HepG2 (cell line): ENCODE data around the gene CHCHD6. TPM values are rescaled to one million over a fixed set of nuclear protein-coding genes. Genes with fewer than 3 reads are reported as not detected.

ENCODE experiments used
- BHLHE40 ChIP-seq: IDR thresholded peaks from 2 replicates; pipeline ENCODE4 v1.6.1; 2011; ENCODE audit warnings: low read length, improper control_type of control experiment
- CSRNP2 ChIP-seq: sonication (generic); formaldehyde crosslinking; conservative IDR thresholded peaks from 2 replicates; pipeline ENCODE4 v1.8.0; 2022; ENCODE audit warnings: low read depth, missing genetic modification reagents
- FUBP1 ChIP-seq: sonication (generic); formaldehyde crosslinking; IDR thresholded peaks from 2 replicates; pipeline ENCODE4 v1.5.1; 2020; ENCODE audit warnings: missing genetic modification reagents, mild to moderate bottlenecking, borderline replicate concordance
- HINFP ChIP-seq: sonication (generic); formaldehyde crosslinking; IDR thresholded peaks from 2 replicates; pipeline ENCODE4 v1.4.0; 2020; ENCODE audit warnings: low read depth, mild to moderate bottlenecking, missing genetic modification reagents
- IKZF5 ChIP-seq: IDR thresholded peaks from 2 replicates; pipeline ENCODE4 v1.6.1; 2018; ENCODE audit warnings: missing genetic modification reagents, mild to moderate bottlenecking, missing compliant biosample characterization
- PCBP1 ChIP-seq: fragments of 200-400 bp; formaldehyde crosslinking; IDR thresholded peaks from 2 replicates; pipeline ENCODE4 v1.6.1; 2017; ENCODE audit warnings: mild to moderate bottlenecking, low read depth, low read length, borderline replicate concordance
- PLRG1 ChIP-seq: fragments of 450-650 bp; conservative IDR thresholded peaks from 2 replicates; pipeline ENCODE4 v1.6.1; 2016
- RAD21 ChIP-seq: fragments of 450-650 bp; formaldehyde crosslinking; IDR thresholded peaks from 2 replicates; pipeline ENCODE4 v1.5.0; 2020; ENCODE audit warnings: mild to moderate bottlenecking
- U2AF2 ChIP-seq: fragments of 200-400 bp; formaldehyde crosslinking; IDR thresholded peaks from 2 replicates; pipeline ENCODE4 v1.6.1; 2017; ENCODE audit warnings: low read depth, mild to moderate bottlenecking, low read length
- ZBTB4 ChIP-seq: sonication (generic); formaldehyde crosslinking; IDR thresholded peaks from 2 replicates; pipeline ENCODE4 v1.4.0; 2020; ENCODE audit warnings: missing genetic modification reagents, mild to moderate bottlenecking, borderline replicate concordance
- ZBTB43 ChIP-seq: sonication (generic); formaldehyde crosslinking; conservative IDR thresholded peaks from 2 replicates; pipeline ENCODE4 v1.4.0; 2020; ENCODE audit warnings: missing genetic modification reagents
- ZNF670 ChIP-seq: sonication (generic); formaldehyde crosslinking; IDR thresholded peaks from 2 replicates; pipeline ENCODE4 v1.8.0; 2022; ENCODE audit warnings: mild to moderate bottlenecking, missing genetic modification reagents, borderline replicate concordance
- ZNF781 ChIP-seq: sonication (generic); formaldehyde crosslinking; IDR thresholded peaks from 2 replicates; pipeline ENCODE4 v1.5.1; 2020; ENCODE audit warnings: borderline replicate concordance, mild to moderate bottlenecking, missing genetic modification reagents; ENCODE audit errors: not compliant biosample characterization
- ZSCAN29 ChIP-seq: sonication (generic); formaldehyde crosslinking; conservative IDR thresholded peaks from 2 replicates; pipeline ENCODE4 v1.4.0; 2020; ENCODE audit warnings: mild to moderate bottlenecking, missing genetic modification reagents
- polyA plus RNA-seq, 8 experiments: library from polyadenylated mRNA; depleted of rRNA in 3 of 8; stranded (reverse) in 7 of 8; unstranded in 1 of 8; fragments of >200 nt; fragmentation: Illumina TruSeq in 4 of 8; extraction: Trizol in 4 of 8; gene quantifications; 2 replicates each; pipeline versions ENCODE4 v1.2.1 to v1.2.3, GENCODE V29; 2011 to 2016; ENCODE audit warnings: low read depth in 4 of 8, missing spikeins in 1 of 8, mixed read lengths in 1 of 8; ENCODE audit not compliant: insufficient read depth in 1 of 8
- total RNA-seq, 5 experiments: library from RNA; depleted of rRNA; stranded (reverse); fragments of >200 nt; fragmentation: Illumina TruSeq; extraction: Trizol; gene quantifications; 2 replicates each; pipeline ENCODE4 v1.2.3, GENCODE V29; 2016; ENCODE audit warnings: low read depth in 1 of 5

Gene CHCHD6
- total and polyA plus RNA-seq, 2 of the 13 experiments (the other 11 are each of a cell fraction or from before 2014, with no cell fraction given): 20.3 to 20.8 TPM

GRCh38 chr3:126752303-126753190, 48.5 kb downstream of the CHCHD6 start (continued):
- peak; percentile 38 for TF ChIP-seq ZNF781 (CRISPR knock-in tag)
- TF ChIP-seq FUBP1: no peak
- no peak for TF ChIP-seq CSRNP2 (CRISPR knock-in tag)
- no peak for TF ChIP-seq HINFP (CRISPR knock-in tag)
- no peak for TF ChIP-seq ZBTB43 (CRISPR knock-in tag)
- TF ChIP-seq ZSCAN29: 0 out of 2 replicates have a peak, but pooled peaks have one; percentile 33
- peak; percentile 92 for TF ChIP-seq RAD21 (CRISPR knock-in tag)
- no peak for TF ChIP-seq U2AF2
- peak; percentile 43; the same call in 1 of the 2 replicates for TF ChIP-seq IKZF5 (CRISPR knock-in tag)
- 0 out of 2 replicates have a peak, but pooled peaks have one; percentile 20 for TF ChIP-seq ZNF670 (CRISPR knock-in tag)
- TF ChIP-seq PCBP1: no peak
- 0 out of 2 replicates have a peak, but pooled peaks have one; percentile 34 for TF ChIP-seq ZBTB4
- TF ChIP-seq PLRG1: no peak
- TF ChIP-seq BHLHE40: 0 out of 2 replicates have a peak, but pooled peaks have one; percentile 13
